ENCODE measurements around the gene METAP1D.
"Not testable (repeated sequence)": the region's sequence is repeated elsewhere in the genome, so short reads cannot be mapped to it uniquely, and the experiment has no call there.

METAP1D gene

GRCh38 chr2:171965661-171966060 lies 34.1 kb upstream of the METAP1D start:
- no peak for TF ChIP-seq CTCF (IDR thresholded peaks at IDR 0.05; ENCODE audit: insufficient read depth, low read length, poor library complexity, severe bottlenecking)
- H3K4me3 ChIP-seq (replicated peaks; ENCODE audit: low read depth, low read length), result no peak overlapping the region
- no peaks in the 10 kb centered on the region for H3K27me3 ChIP-seq (replicated peaks; ENCODE audit: control insufficient read depth, insufficient read depth, low read length)
- DNase-seq (ENCODE audit: extremely low read depth, insufficient read length), result no peak
- peaks cover 3% of the 10 kb centered on the region for H3K36me3 ChIP-seq (ENCODE audit: control insufficient read depth, insufficient read depth, low read length)

- Histone ChIP-seq H3K27me3 (replicated peaks; ENCODE audit: control insufficient read depth, insufficient read depth, low read length) (no peaks in the 10 kb centered on the region), H3K4me3 (replicated peaks; ENCODE audit: low read depth, low read length) (no peak overlapping the region), H3K36me3 (ENCODE audit: control insufficient read depth, insufficient read depth, low read length) (peaks cover 3% of the 10 kb centered on the region)
- TF ChIP-seq CTCF (IDR thresholded peaks at IDR 0.05; ENCODE audit: insufficient read depth, low read length, poor library complexity, severe bottlenecking), result no peak
- DNase-seq (ENCODE audit: extremely low read depth, insufficient read length), result no peak
Observed at GRCh38 chr2:171966235-171966634, 33.5 kb upstream of the METAP1D start.

GRCh38 chr2:171966688-171967087 lies 33.1 kb upstream of the METAP1D start:
- Histone ChIP-seq H3K4me3 (replicated peaks; ENCODE audit: low read depth, low read length) (no peak overlapping the region), H3K36me3 (ENCODE audit: control insufficient read depth, insufficient read depth, low read length) (peaks cover 3% of the 10 kb centered on the region)
- no peak for DNase-seq (ENCODE audit: extremely low read depth, insufficient read length)

GRCh38 chr2:171968509-171968908 lies 31.2 kb upstream of the METAP1D start:
- no peak for DNase-seq (ENCODE audit: extremely low read depth, insufficient read length)
- Histone ChIP-seq H3K36me3 (ENCODE audit: control insufficient read depth, insufficient read depth, low read length) (peaks cover 3% of the 10 kb centered on the region), H3K4me3 (replicated peaks; ENCODE audit: low read depth, low read length) (no peak overlapping the region), H3K27me3 (replicated peaks; ENCODE audit: control insufficient read depth, insufficient read depth, low read length) (no peaks in the 10 kb centered on the region)
- TF ChIP-seq CTCF (IDR thresholded peaks at IDR 0.05; ENCODE audit: insufficient read depth, low read length, poor library complexity, severe bottlenecking), result no peak

More at GRCh38 chr2:171966688-171967087, 33.1 kb upstream of the METAP1D start:
- no peaks in the 10 kb centered on the region for H3K27me3 ChIP-seq (replicated peaks; ENCODE audit: control insufficient read depth, insufficient read depth, low read length)
- no peak for TF ChIP-seq CTCF (IDR thresholded peaks at IDR 0.05; ENCODE audit: insufficient read depth, low read length, poor library complexity, severe bottlenecking)

GRCh38 chr2:171972329-171972982 lies 27.3 kb upstream of the METAP1D start:
- Histone ChIP-seq H3K4me3 (replicated peaks; ENCODE audit: low read depth, low read length) (no peak overlapping the region), H3K36me3 (ENCODE audit: control insufficient read depth, insufficient read depth, low read length) (peaks cover 1% of the 10 kb centered on the region; the same call in 1 of the 2 replicates), H3K27me3 (replicated peaks; ENCODE audit: control insufficient read depth, insufficient read depth, low read length) (no peaks in the 10 kb centered on the region)
- no peak for DNase-seq (ENCODE audit: extremely low read depth, insufficient read length)
- no peak for TF ChIP-seq CTCF (IDR thresholded peaks at IDR 0.05; ENCODE audit: insufficient read depth, low read length, poor library complexity, severe bottlenecking)

GRCh38 chr2:171979103-171979502 lies 20.6 kb upstream of the METAP1D start:
- H3K27me3 ChIP-seq (replicated peaks; ENCODE audit: control insufficient read depth, insufficient read depth, low read length), result no peaks in the 10 kb centered on the region
- TF ChIP-seq CTCF (IDR thresholded peaks at IDR 0.05; ENCODE audit: insufficient read depth, low read length, poor library complexity, severe bottlenecking), result no peak
- no peak overlapping the region for H3K4me3 ChIP-seq (replicated peaks; ENCODE audit: low read depth, low read length)
- no peak for DNase-seq (ENCODE audit: extremely low read depth, insufficient read length)
- H3K36me3 ChIP-seq (ENCODE audit: control insufficient read depth, insufficient read depth, low read length), result no peaks in the 10 kb centered on the region; the same call in 1 of the 2 replicates

GRCh38 chr2:171983924-171984323 lies 15.8 kb upstream of the METAP1D start:
- not testable (repeated sequence) for H3K36me3 ChIP-seq (ENCODE audit: control insufficient read depth, insufficient read depth, low read length); DNase-seq (ENCODE audit: extremely low read depth, insufficient read length); H3K27me3 ChIP-seq (replicated peaks; ENCODE audit: control insufficient read depth, insufficient read depth, low read length); H3K4me3 ChIP-seq (replicated peaks; ENCODE audit: low read depth, low read length)
